Mesenchymal stem cell (in vitro differentiated cells and primary cell): ENCODE data around the gene LMO1.

Experiments
- DNase-seq: peaks from one replicate; pipeline ENCODE4 v3.0.0-alpha.2; 2013
- H2AFZ ChIP-seq: one replicate; pipeline ENCODE4 v1.6.1; 2013; ENCODE audit warnings: low read depth, mild to moderate bottlenecking, control low read depth, inconsistent platforms, low read length, moderate library complexity
- H2AK5ac ChIP-seq: 2 replicates; pipeline ENCODE4 v1.6.1; 2013; ENCODE audit warnings: low read length, moderate library complexity, mild to moderate bottlenecking, inconsistent platforms; ENCODE audit not compliant: severe bottlenecking
- H2BK120ac ChIP-seq: one replicate; pipeline ENCODE4 v1.6.1; 2013; ENCODE audit warnings: low read depth, mild to moderate bottlenecking, inconsistent platforms, low read length, moderate library complexity
- H2BK12ac ChIP-seq, 2 experiments: one replicate each; pipeline ENCODE4 v1.6.1; 2013; ENCODE audit warnings: inconsistent platforms in 2 of 2, low read length in 2 of 2, mild to moderate bottlenecking in 2 of 2, moderate library complexity in 2 of 2, control low read depth in 1 of 2
- H2BK15ac ChIP-seq: one replicate; pipeline ENCODE4 v1.6.1; 2013; ENCODE audit warnings: mild to moderate bottlenecking, low read depth, inconsistent platforms; ENCODE audit not compliant: poor library complexity, severe bottlenecking
- H2BK5ac ChIP-seq: 2 replicates; pipeline ENCODE4 v1.6.1; 2013; ENCODE audit warnings: low read depth, mild to moderate bottlenecking, low read length, control low read depth, inconsistent platforms; ENCODE audit not compliant: poor library complexity, severe bottlenecking
- H3K14ac ChIP-seq, 2 experiments: one replicate each; pipeline ENCODE4 v1.6.1; 2013; ENCODE audit warnings: inconsistent platforms in 2 of 2, low read length in 2 of 2, control low read depth in 1 of 2, mild to moderate bottlenecking in 1 of 2, moderate library complexity in 1 of 2
- H3K18ac ChIP-seq, 2 experiments: one replicate each; pipeline ENCODE4 v1.6.1; 2013; ENCODE audit warnings: inconsistent platforms in 2 of 2, low read length in 2 of 2, control low read depth in 1 of 2, low read depth in 1 of 2, mild to moderate bottlenecking in 1 of 2
- H3K23ac ChIP-seq, 2 experiments: one replicate each; pipeline ENCODE4 v1.6.1; 2013; ENCODE audit warnings: inconsistent platforms in 2 of 2, low read length in 2 of 2, mild to moderate bottlenecking in 2 of 2, moderate library complexity in 2 of 2, control low read depth in 1 of 2
- H3K27ac ChIP-seq: 2 replicates; pipeline ENCODE4 v1.5.1; 2013; ENCODE audit warnings: mild to moderate bottlenecking, moderate library complexity, low read length, control low read depth, inconsistent platforms; ENCODE audit not compliant: poor library complexity, severe bottlenecking
- H3K27me3 ChIP-seq, 2 experiments: 2 replicates each; pipeline versions ENCODE4 v1.6.1 to v1.7.0; 2013; ENCODE audit warnings: low read length in 2 of 2, mild to moderate bottlenecking in 2 of 2, moderate library complexity in 2 of 2, control low read depth in 1 of 2, inconsistent platforms in 1 of 2; ENCODE audit not compliant: control insufficient read depth in 1 of 2, insufficient read depth in 1 of 2
- H3K36me3 ChIP-seq, 2 experiments: 2 replicates each; pipeline versions ENCODE4 v1.6.1 to v1.7.0; 2013; ENCODE audit warnings: low read length in 2 of 2, control low read depth in 1 of 2, inconsistent platforms in 1 of 2, low read depth in 1 of 2, mild to moderate bottlenecking in 1 of 2; ENCODE audit not compliant: insufficient read depth in 2 of 2, control insufficient read depth in 1 of 2
- H3K4ac ChIP-seq, 2 experiments: one replicate each; pipeline ENCODE4 v1.6.1; 2013; ENCODE audit warnings: inconsistent platforms in 2 of 2, low read length in 2 of 2, mild to moderate bottlenecking in 2 of 2, moderate library complexity in 2 of 2, control low read depth in 1 of 2, low read depth in 1 of 2
- H3K4me1 ChIP-seq: 2 replicates; pipeline ENCODE4 v1.6.1; 2013; ENCODE audit warnings: low read depth, low read length, control low read depth; ENCODE audit not compliant: control insufficient read depth, insufficient read depth
- H3K4me2 ChIP-seq: 2 replicates; pipeline ENCODE4 v1.6.1; 2013; ENCODE audit warnings: low read length, mild to moderate bottlenecking, inconsistent platforms; ENCODE audit not compliant: poor library complexity, severe bottlenecking
- H3K4me3 ChIP-seq, 2 experiments: 2 replicates each; pipeline versions ENCODE4 v1.5.1 to v1.7.0; 2013; ENCODE audit warnings: low read length in 2 of 2, mild to moderate bottlenecking in 2 of 2, control low read depth in 1 of 2, low read depth in 1 of 2; ENCODE audit not compliant: insufficient read depth in 1 of 2
- H3K79me1 ChIP-seq: replicated peaks from 2 replicates; pipeline ENCODE4 v1.6.1; 2013; ENCODE audit warnings: mild to moderate bottlenecking, control low read depth, low read length, inconsistent platforms; ENCODE audit not compliant: poor library complexity, severe bottlenecking
- H3K9ac ChIP-seq: 2 replicates; pipeline ENCODE4 v1.7.0; 2013; ENCODE audit warnings: mild to moderate bottlenecking, low read length, moderate library complexity
- H3K9me3 ChIP-seq: 2 replicates; pipeline ENCODE4 v1.7.0; 2013; ENCODE audit warnings: mild to moderate bottlenecking, low read length; ENCODE audit not compliant: control insufficient read depth
- H4K8ac ChIP-seq: one replicate; pipeline ENCODE4 v1.6.1; 2013; ENCODE audit warnings: inconsistent platforms, mild to moderate bottlenecking, low read length, moderate library complexity
- H4K91ac ChIP-seq: one replicate; pipeline ENCODE4 v1.6.1; 2013; ENCODE audit warnings: mild to moderate bottlenecking, low read length, inconsistent platforms
- WGBS: methylation state at CpG from one replicate; pipeline ENCODE4 v1.1.7; 2013; ENCODE audit warnings: mixed read lengths; 5-methylcytosine and 5-hydroxymethylcytosine counted together

LMO1 gene

DNA sequence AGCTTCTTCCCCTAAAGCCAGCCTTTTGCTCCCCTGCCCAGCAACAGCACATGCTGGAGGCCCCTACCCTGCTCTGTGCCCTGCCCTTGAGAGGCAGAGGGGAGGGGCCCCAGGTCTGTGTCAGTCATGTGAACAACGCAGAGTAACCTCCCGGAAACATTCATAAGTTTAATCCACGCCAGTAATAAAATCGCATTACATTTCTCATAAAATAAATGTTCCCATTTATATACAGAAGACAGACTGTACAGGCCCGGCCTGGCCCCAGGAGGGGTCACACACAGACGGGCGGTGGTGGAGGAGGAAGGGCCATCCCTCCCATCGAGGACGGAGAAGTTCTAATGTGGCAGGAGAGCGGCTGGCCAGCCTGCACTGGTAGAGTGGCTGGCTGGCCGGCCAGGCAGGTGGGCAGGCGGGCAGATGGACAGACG lies 39.5 kb downstream of the LMO1 start:
- Histone ChIP-seq H2BK12ac (no peak overlapping the region), H3K9me3 (no peaks in the 10 kb centered on the region), H3K23ac (no peak overlapping the region), H2BK120ac (no peak overlapping the region), H3K79me1 (no peaks in the 10 kb centered on the region), H3K27ac (no peak overlapping the region), H3K18ac (no peak overlapping the region), H3K4me2 (no peak overlapping the region), H2AK5ac (no peak overlapping the region), H3K9ac (no peak overlapping the region), H2BK15ac (no peak overlapping the region), H3K4ac (no peak overlapping the region), H3K4me3 (no peak overlapping the region), H3K4me1 (no peaks in the 10 kb centered on the region), H3K14ac (no peak overlapping the region), H4K8ac (no peak overlapping the region), H3K27me3 (peaks cover 34 to 38% of the 10 kb centered on the region in 2 experiments), H2AFZ (no peak overlapping the region), H2BK5ac (no peak overlapping the region), H3K36me3 (no peaks in the 10 kb centered on the region), H4K91ac (no peak overlapping the region)
- WGBS: 90% methylated on average over 13 of the region's 13 CpGs
- DNase-seq: no peak

DNA sequence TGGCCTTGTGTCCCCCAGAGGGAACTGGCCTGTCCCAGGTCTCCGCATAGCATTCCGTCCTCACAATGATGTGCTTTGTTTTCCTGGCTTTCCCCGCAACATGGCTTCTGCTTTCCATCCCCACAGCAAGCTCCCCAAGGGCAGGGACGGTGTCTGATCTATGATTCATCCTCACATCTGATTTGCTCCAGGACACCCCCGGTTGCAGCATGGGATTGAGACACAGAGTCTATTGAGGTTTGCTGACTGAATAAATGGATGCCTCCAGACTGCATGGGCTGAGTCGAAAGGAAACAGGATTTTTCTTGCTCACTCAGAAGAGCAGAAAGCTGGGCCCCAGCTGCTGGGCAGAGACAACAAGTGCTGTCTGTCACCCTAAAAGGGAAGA lies 40.2 kb downstream of the LMO1 start:
- H3K27me3 ChIP-seq: peaks cover 32% of the 10 kb centered on the region in 2 experiments
- no peak overlapping the region for H3K4me3 ChIP-seq
- H3K4me2 ChIP-seq: no peak overlapping the region
- H3K4ac ChIP-seq: no peak overlapping the region
- H2AFZ ChIP-seq: no peak overlapping the region
- H3K36me3 ChIP-seq: no peaks in the 10 kb centered on the region
- H3K14ac ChIP-seq: no peak overlapping the region
- no peak overlapping the region for H2BK120ac ChIP-seq
- no peak overlapping the region for H2BK15ac ChIP-seq
- no peak overlapping the region for H4K8ac ChIP-seq
- no peaks in the 10 kb centered on the region for H3K4me1 ChIP-seq
- no peak for DNase-seq
- no peak overlapping the region for H2AK5ac ChIP-seq
- WGBS: 87% methylated on average over 6 of the region's 6 CpGs
- no peak overlapping the region for H3K9ac ChIP-seq
- no peak overlapping the region for H2BK12ac ChIP-seq
- H3K9me3 ChIP-seq: no peaks in the 10 kb centered on the region
- H3K79me1 ChIP-seq: no peaks in the 10 kb centered on the region
- H3K27ac ChIP-seq: no peak overlapping the region
- no peak overlapping the region for H3K23ac ChIP-seq
- no peak overlapping the region for H2BK5ac ChIP-seq
- H3K18ac ChIP-seq: no peak overlapping the region
- H4K91ac ChIP-seq: no peak overlapping the region

DNA sequence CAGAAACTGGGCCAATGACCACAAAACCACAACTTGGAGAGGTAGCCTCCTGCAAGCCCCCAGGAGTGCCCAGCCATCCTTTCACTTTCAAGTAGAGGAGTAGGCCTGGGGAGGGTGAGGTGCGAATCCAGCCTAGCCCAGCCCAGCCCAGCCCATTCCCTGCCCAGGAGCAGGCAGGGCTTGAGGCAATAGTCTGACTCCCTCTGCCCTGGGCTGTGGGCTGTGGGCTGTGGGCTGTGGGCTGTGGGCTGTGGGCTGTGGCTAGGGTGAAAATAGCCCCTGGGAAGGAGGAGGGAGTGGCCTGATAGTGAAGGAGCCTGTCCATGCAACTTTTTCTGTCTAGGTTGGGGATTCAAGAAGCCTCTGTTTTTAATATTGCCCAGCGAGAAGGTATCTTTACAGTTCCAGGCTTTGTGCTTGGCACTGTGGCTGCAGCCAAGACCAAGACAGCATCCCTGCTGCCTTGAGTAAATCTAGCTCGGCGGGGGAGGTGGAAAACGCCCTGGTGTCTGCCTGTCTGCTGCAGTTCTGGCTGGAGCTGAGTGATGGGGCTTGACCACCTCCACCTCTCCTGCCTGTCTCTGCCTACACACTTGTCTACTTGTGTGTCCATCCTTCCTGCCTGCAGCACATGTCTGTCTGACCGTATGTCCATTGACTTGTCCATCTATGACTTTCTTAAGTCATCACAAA lies 40.7 kb downstream of the LMO1 start:
- Histone ChIP-seq H2BK120ac (no peak overlapping the region), H3K9ac (no peak overlapping the region), H3K23ac (no peak overlapping the region), H3K4ac (no peak overlapping the region), H4K91ac (no peak overlapping the region), H3K4me2 (no peak overlapping the region), H3K27ac (no peak overlapping the region), H2AK5ac (no peak overlapping the region), H3K4me1 (no peaks in the 10 kb centered on the region), H2BK15ac (no peak overlapping the region), H3K18ac (no peak overlapping the region), H3K79me1 (no peaks in the 10 kb centered on the region), H2BK5ac (no peak overlapping the region), H4K8ac (no peak overlapping the region), H3K4me3 (no peak overlapping the region), H3K36me3 (no peaks in the 10 kb centered on the region), H3K14ac (no peak overlapping the region), H3K9me3 (no peaks in the 10 kb centered on the region), H2AFZ (no peak overlapping the region), H2BK12ac (no peak overlapping the region), H3K27me3 (peaks cover 27 to 35% of the 10 kb centered on the region in 2 experiments)
- WGBS: 68% methylated on average over 5 of the region's 6 CpGs
- no peak for DNase-seq

DNA sequence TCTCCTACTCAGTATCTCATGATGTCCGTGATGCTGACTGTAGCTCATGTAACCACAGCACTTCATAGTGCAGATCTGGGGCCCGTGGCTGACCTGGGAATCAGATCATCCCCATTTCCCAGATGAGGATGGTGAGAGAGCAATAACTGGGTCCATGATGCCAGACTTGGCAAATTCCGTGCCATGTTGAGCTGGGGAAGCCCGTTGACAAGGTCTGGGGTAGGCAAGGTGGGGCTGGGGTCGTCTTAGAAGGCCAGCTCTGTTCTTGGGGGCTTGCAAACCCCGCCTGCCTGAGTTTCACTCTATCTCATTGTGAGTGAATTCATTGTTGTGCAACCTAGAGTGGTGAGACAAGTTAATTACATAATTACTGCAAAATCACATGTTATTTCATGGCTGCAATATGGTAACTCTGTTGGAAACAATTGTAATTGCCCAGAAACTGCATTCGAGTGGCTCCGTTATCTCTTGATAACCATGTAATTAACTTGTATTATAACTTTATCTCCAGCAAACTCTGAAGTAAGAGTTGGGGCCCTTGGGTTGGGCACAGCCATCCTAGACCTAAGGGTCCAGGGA lies 41.7 kb downstream of the LMO1 start:
- H4K8ac ChIP-seq: no peak overlapping the region
- no peak overlapping the region for H2BK5ac ChIP-seq
- H3K79me1 ChIP-seq: no peaks in the 10 kb centered on the region
- H3K27me3 ChIP-seq: peaks cover 31 to 42% of the 10 kb centered on the region in 2 experiments
- H3K4me2 ChIP-seq: no peak overlapping the region
- H3K9me3 ChIP-seq: no peaks in the 10 kb centered on the region
- no peak overlapping the region for H2BK12ac ChIP-seq
- no peak overlapping the region for H3K14ac ChIP-seq
- no peak overlapping the region for H4K91ac ChIP-seq
- whole genome bisulfite sequencing: 65% methylated on average over 7 of the region's 8 CpGs
- no peak overlapping the region for H2BK15ac ChIP-seq
- H3K23ac ChIP-seq: no peak overlapping the region
- H3K18ac ChIP-seq: no peak overlapping the region
- H3K27ac ChIP-seq: no peak overlapping the region
- no peak overlapping the region for H3K9ac ChIP-seq
- DNase-seq: no peak
- H2AK5ac ChIP-seq: no peak overlapping the region
- H2AFZ ChIP-seq: no peak overlapping the region
- H3K36me3 ChIP-seq: no peaks in the 10 kb centered on the region
- H3K4ac ChIP-seq: no peak overlapping the region
- H3K4me1 ChIP-seq: no peaks in the 10 kb centered on the region
- H2BK120ac ChIP-seq: no peak overlapping the region
- H3K4me3 ChIP-seq: no peak overlapping the region
